Right ventricle myocardium inferior (tissue), 1 donor: ENCODE data around the gene ARHGAP6. TPM values are rescaled to one million over a fixed set of nuclear protein-coding genes. Genes with fewer than 3 reads are reported as not detected.

Experiments
- ATAC-seq: fragments of 200-7000 bp; cut with Tn5 transposase; one replicate; pipeline ENCODE4 v1.9.1; 2020; ENCODE audit warnings: mild to moderate bottlenecking, moderate library complexity
- DNase-seq: peaks from one replicate; pipeline ENCODE4 v3.0.0; 2021; ENCODE audit errors: missing footprints
- intact Hi-C: fragments of 100-400 bp; cut with DNase I; formaldehyde crosslinking; loops from one replicate; pipeline ENCODE4 v1.11.0; 2022
- total RNA-seq: library from RNA; stranded (reverse); fragmentation: NEBNext Ultra II Directional; extraction: Animal tissue kit (Norgen Biotek cat#: 25700); gene quantifications from one replicate; pipeline ENCODE4 v1.2.1, GENCODE V29; 2021
- donor health status: DM: no; HTN: yes; CAD: no; lungs with severe emphysema.

The ARHGAP6 gene
- total RNA-seq, 1 donor from 2014 or later, result 3.8 TPM

DNA sequence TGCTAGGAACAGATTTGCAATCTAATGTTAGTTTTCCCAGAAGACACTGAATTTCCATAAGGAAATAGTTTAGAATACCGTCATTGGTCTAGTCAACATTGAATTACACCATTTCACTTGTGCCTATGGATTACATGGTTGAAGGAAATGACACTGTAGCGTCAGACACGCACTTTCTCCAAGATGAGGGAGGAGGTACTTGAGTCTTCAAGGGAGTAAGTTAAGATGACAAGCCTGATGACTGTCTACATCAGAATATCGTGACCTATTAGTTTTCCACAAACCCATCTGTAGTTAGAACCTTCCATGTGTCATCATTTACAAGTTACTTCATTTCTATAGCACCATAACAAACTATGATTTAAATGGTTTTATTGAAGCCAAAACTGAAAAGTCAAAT, 218.8 kb downstream of the ARHGAP6 start:
- intact Hi-C loops, result no loop called here
- ATAC-seq (no peak), DNase-seq (no peak)

- no peak for DNase-seq
- no peak for ATAC-seq
- intact Hi-C loops, result no loop called here
These were observed 219.4 kb downstream of the ARHGAP6 start for GRCh38 chrX:11446336-11446735.

DNA sequence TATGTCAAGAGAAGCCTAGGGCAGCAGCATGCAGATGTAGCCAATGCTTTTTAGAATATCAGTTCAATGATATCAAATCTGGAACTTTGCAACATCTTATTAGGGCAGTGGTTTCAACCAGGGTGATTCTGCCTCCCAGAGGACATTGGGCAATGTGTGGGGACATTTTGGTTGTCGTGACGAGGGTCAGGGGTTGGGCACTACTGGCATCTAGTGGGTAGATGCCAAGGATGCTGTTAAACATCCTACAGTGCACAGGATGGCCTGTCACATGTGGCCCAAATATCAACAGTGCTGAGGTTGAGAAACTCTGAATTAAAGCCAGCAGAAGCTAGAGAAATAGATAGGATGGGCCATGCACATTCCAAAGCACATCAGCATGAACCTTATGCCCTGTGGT, 220.2 kb downstream of the ARHGAP6 start:
- DNase-seq (no peak), ATAC-seq (no peak)
- intact Hi-C loops, result no loop called here

- intact Hi-C loops, result no loop called here
- ATAC-seq, result no peak
- DNase-seq, result no peak
These were observed 221.7 kb downstream of the ARHGAP6 start for GRCh38 chrX:11444052-11444451.

GRCh38 chrX:11439846-11440245, 225.9 kb downstream of the ARHGAP6 start:
- intact Hi-C loops, result no loop called here
- no peak for DNase-seq
- no peak for ATAC-seq

DNA sequence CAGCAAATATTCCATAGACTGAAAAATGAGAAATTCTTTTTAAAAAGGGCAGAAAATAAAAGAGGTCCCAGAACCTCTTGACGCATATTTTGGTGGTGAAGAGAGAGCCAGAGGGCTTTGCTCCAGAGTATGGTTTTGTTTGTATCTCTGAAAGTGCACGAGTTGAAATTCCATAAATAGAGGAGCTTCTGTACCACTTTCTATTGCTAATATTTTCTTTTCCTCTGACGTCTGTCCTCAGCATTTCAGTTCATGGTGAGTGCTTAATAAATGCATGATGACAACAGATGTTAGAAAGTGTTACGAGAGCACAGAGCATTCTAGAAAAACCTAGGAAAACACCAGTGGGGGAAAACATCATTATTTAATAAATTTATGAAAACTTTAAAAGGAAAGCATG, 227.0 kb downstream of the ARHGAP6 start:
- ATAC-seq, result no peak
- DNase-seq, result no peak
- intact Hi-C loops, result no loop called here

GRCh38 chrX:11438380-11438723, 227.4 kb downstream of the ARHGAP6 start:
- no peak for DNase-seq
- ATAC-seq, result no peak
- intact Hi-C loops, result no loop called here

DNA sequence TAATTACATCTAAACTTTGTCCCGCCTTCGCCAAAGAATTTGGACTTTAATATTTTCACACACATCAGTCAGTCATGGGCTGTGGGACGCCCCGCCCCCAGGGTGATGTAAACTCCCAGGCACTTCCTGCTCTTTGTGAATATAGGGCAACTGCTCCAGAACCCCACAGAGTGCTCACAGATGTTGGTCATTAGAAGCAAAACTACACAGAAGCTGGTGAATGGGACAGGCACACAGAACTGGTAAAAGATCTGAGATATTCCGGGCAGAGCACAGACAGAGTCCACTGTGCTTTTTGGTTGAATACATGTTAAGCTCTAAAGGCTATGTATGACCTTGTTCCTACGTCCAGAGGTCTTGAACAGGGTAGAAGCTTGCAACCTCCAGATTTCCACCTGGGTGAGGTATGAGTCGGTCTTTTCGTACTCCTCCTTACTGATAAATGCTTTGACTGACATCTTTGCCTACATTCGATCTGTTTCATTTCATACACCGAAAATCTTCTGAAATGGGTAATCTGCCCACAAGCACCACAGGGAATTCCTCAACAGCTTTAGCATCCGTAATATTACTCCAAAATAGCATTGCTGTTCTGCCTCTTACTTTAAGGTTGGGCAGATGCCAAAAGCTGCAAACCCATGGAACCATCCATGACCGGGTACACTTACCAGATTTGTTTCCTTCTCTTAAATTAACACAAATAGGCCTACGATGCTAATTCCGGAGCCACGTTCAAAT, 227.9 kb downstream of the ARHGAP6 start:
- ATAC-seq, result peak; percentile 70
- DNase-seq, result peak; percentile 62
- intact Hi-C loops, result no loop called here

- intact Hi-C loops, result no loop called here
- DNase-seq (no peak), ATAC-seq (no peak)
These were observed 230.2 kb downstream of the ARHGAP6 start for GRCh38 chrX:11435568-11435967.

DNA sequence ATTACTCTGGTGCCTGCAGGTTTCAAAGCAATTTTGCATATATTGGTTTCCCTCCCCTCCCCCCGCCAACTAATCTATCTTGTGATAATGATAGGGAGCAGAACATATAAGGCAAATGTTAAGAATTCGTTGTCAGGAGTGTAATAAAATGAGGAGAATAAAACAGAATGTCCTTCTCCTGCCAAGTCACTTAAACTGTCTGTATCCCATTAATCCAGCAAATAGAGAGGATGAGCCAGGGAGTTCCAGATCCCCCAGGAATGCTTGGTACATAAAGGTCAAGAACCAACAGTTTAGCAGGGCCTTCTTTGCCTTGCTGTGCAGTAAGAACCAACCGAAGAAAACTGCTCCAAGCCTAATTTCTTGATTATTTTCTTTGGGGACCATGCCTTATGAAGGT, 231.1 kb downstream of the ARHGAP6 start:
- ATAC-seq (no peak), DNase-seq (no peak)
- intact Hi-C loops, result no loop called here

GRCh38 chrX:11431786-11432185, 233.9 kb downstream of the ARHGAP6 start:
- intact Hi-C loops, result no loop called here
- ATAC-seq (no peak), DNase-seq (no peak)

DNA sequence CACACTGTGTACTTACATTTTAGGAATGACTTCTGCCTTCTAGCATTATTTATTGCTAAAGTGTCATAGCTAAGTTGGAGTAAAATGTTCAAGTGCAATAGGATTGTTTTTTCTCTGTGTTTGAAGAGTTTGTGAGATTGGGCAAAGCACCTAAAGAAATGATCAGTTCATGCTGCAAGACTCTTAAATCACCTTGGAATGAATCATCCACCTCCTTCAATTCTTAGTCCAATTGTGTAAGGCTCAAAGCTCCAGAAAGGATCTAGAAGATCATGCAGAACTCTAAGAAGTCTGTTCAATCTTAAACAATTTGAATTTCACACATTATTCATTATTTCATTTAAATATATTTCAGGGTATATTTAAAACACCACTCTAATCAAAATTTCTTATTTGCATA, 235.4 kb downstream of the ARHGAP6 start:
- intact Hi-C loops, result no loop called here
- ATAC-seq (no peak), DNase-seq (no peak)

GRCh38 chrX:11429538-11430085, 236.1 kb downstream of the ARHGAP6 start:
- ATAC-seq (no peak), DNase-seq (no peak)
- intact Hi-C loops, result no loop called here

DNA sequence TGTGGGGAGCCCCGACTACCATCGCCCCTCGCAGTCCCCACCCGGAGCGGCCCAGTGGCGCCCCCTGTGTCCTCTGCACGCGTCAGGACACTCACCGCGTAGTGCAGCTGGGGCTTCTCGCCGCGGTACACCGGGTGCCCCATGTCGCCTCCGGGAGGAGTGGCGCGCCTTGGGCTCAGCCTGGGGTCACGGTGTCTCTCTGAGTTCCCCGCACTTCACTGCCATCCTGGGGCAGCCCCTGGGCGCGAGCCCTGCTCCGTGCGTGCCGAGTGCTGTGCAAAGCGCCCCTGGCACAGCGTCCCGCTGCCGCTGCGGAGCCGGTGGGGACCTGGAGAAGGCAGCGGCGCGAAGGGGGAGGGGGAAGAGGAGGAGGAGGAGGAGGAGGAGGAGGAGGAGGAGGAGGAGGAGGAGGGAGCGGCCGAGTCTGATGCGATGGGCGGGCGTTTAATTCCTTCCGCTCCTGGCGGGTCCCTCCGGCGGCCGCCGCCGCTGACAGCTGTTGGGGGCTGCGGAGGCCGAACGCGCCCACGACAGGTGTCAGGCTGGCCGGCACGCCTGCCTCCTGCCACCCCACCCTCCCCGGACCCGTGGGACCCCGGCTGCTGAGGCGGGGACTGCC, 238.2 kb downstream of the ARHGAP6 start:
- DNase-seq (peak; percentile 75), ATAC-seq (peak; percentile 79)
- intact Hi-C loops, result no loop called here

DNA sequence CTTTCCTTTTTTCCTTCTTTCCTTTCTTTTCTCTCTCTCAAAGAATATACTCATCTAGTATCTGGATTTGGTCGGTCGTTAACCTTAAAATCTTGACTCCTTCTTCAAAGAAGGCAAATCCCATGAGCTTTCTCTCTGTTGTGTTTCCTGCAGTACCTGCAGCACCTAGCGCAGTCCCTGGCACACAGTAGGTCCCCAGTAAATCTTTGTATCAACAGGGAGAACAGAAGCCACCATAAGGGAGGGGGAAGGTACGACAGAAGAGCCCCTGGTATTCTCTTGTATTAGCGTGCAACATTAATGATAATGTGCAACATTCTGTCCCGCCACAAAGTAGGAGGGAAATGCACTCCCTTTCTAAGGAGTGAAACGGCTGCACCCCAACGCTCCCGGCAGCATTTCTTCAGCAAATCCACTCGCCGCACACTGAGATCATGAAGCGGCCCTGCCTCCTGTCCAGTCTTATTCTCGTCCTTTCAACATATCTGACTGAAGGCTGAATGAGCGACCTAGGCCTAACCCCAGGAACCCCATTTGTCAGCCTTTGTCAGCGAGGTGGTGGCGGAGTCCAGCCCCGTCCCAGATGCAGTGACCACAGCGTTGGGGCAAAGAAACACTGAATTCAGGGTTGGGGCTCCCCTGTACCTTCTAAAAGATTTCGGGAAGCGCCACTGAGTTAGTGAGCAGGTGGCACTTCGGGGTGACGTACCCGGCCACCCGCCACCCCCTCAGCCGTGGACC, 238.8 kb downstream of the ARHGAP6 start:
- ATAC-seq (peak; percentile 45), DNase-seq (no peak)
- intact Hi-C loops, result no loop called here

DNA sequence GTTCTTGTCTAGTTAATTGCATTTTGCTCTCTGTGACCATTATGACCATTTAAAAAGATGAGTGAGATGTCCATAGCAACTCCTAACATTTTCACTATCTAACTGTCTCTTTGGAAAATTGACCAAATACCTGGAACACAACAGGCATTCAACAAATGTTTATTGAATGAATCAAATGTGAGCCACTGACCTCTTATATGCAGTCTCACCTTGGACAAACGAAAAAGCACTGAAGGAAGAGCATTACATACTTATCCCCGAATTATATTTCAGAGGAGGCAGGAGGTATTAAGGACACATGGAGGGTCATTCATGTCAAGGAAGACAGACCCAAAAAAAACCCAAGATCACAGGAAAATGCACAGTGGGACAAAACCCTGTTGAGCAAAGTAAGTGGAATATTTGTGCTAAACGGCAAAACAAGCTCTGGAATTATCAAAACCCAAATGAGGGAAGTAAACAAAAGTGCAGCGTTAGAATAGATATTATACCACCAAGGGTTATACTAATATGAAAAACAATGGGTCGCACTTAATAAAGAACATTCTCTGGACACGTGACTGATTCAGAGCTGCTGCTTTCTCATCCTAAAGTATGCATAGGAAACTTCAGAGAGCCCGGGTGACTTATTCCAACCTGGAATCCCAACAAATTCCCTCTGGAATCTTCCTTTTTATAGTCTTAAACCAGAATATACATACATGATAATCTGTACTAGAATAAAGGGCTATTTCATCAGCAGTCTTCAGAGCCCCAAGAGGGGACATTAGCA, 240.6 kb downstream of the ARHGAP6 start:
- no peak for DNase-seq
- intact Hi-C loops, result loop anchor here (5.0 kb wide), 1 partner anchor 43 kb away; no protein-coding TSS in a partner anchor
- ATAC-seq, result no peak

DNA sequence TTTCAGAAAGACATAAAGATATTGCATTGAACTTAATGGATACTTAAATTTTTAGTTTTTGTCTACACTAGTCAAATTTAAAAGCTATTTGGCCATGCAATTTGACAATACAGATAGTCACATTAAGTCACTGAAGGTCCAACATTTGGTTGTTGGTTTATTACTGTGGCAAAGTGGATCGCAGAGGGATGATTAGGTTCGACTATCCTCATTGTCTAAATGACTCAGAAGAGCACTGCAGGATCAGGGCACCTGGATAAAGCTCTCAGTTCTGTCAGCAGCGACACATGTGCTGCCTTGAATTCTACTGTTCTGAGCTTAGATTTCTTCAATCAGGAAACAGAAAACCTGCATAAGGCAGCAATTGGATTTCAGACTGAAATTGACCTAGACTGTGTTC, 241.8 kb downstream of the ARHGAP6 start:
- ATAC-seq (no peak), DNase-seq (no peak)
- intact Hi-C loops, result loop anchor here (5.0 kb wide), 1 partner anchor 42 kb away; no protein-coding TSS in a partner anchor

DNA sequence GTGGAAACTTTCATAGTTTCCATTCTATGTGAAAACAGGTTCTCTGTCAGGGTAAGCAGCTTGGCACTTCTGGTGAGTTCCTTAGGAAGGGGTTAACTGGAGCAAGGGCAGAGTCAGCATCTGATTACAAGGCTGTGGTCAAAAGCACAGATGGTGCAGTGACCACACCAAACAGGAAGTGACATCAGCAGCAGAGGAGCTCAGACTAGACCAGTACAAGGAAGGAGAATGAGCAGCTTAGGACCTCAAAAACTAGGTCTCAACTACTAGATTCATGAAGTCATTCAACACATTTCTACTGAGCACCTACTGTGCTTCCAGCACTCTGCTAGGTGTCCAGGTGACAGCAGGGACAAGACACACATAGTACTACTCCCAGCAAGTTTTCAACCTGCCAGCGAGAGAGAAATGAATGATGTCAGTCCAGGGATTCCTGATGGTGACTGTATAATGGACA, 242.3 kb downstream of the ARHGAP6 start:
- intact Hi-C loops, result loop anchor here (5.0 kb wide), 1 partner anchor 41 kb away; no protein-coding TSS in a partner anchor
- ATAC-seq (peak; percentile 71), DNase-seq (peak; percentile 43)

DNA sequence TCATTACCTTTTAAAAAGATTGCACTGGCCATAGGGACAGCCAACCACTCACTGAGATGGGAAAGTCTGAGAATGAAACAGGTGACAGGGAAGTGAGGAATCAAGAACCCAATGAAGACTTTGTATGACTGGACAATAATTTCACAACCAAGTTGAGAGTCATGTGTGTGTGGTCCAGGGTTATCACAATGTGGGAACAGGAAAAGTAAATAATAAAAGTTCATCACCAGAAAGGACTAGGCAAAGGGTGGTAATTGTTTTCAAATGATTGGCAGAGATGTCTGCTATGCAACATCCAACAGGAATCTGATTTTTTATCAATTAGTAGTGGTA, 243.2 kb downstream of the ARHGAP6 start:
- intact Hi-C loops, result loop anchor here (5.0 kb wide), 1 partner anchor 40 kb away; no protein-coding TSS in a partner anchor
- no peak for ATAC-seq
- DNase-seq, result no peak
